Right lobe of liver (tissue), 6 donors: ENCODE data around the gene FLII. TPM values are rescaled to one million over a fixed set of nuclear protein-coding genes. Genes with fewer than 3 reads are reported as not detected.
"Not testable (repeated sequence)": the region's sequence is repeated elsewhere in the genome, so short reads cannot be mapped to it uniquely, and the experiment has no call there.

Experiments used
- ATAC-seq, 4 donors: fragments of 200-7000 bp; cut with Tn5 transposase; one replicate each; pipeline ENCODE4 v1.9.1; 2020; ENCODE audit warnings: mild to moderate bottlenecking in 4 of 4, moderate library complexity in 4 of 4
- DNase-seq, 3 donors: peaks; one replicate each; pipeline ENCODE4 v3.0.0-alpha.2; 2020
- H3K27ac ChIP-seq, 3 donors: fragments of 200-600 bp; one replicate each; pipeline ENCODE4 v1.8.0; 2022
- H3K27me3 ChIP-seq, 2 donors: fragments of 200-600 bp; one replicate each; pipeline ENCODE4 v1.8.0; 2022
- H3K36me3 ChIP-seq, 4 donors: fragments of 200-600 bp; sonication (generic) in 1 of 4; one replicate each; pipeline versions ENCODE4 v1.5.1 to v1.8.0; 2017 to 2022; ENCODE audit warnings: control low read depth in 1 of 4
- H3K4me1 ChIP-seq, 4 donors: fragments of 200-600 bp; sonication (generic) in 1 of 4; one replicate each; pipeline versions ENCODE4 v1.5.1 to v1.8.0; 2017 to 2022; ENCODE audit warnings: control low read depth in 1 of 4
- H3K4me3 ChIP-seq, 3 donors: fragments of 200-600 bp; one replicate each; pipeline ENCODE4 v1.8.0; 2022
- H3K9me3 ChIP-seq, 4 donors: fragments of 200-600 bp; sonication (generic) in 1 of 4; one replicate each; pipeline versions ENCODE4 v1.5.1 to v1.8.0; 2017 to 2022; ENCODE audit warnings: control low read depth in 1 of 4
- POLR2A ChIP-seq: fragments of 450-650 bp; IDR thresholded peaks from one replicate; pipeline ENCODE4 v1.6.1; 2017; ENCODE audit warnings: antibody characterized with exemption, mild to moderate bottlenecking
- WGBS: methylation state at CpG from one replicate; pipeline ENCODE4 v1.1.6; 2018; ENCODE audit warnings: low coverage, low lambda C conversion rate; ENCODE audit not compliant: insufficient coverage; ENCODE audit errors: missing lambda C conversion rate; 5-methylcytosine and 5-hydroxymethylcytosine counted together
- intact Hi-C, 2 donors: fragments of 100-400 bp; cut with DNase I; formaldehyde crosslinking; loops; one replicate each; pipeline versions ENCODE4 v1.11.2 to v1.14.1; 2022
- long read RNA-seq: library from polyadenylated mRNA; unstranded; transcript quantifications from one replicate; pipeline ENCODE4 v2.0.0, GENCODE V29; 2019
- total RNA-seq, 6 experiments: library from RNA; depleted of rRNA in 2 of 6; stranded (reverse); fragments of >200 nt in 2 of 6; fragmentation: NEBNext Ultra II Directional in 3 of 6; extraction: Animal tissue kit (Norgen Biotek cat#: 25700) in 3 of 6; gene quantifications; one replicate each; pipeline versions ENCODE4 v1.1.0 to v1.2.4, GENCODE V29; 2016 to 2023
- TF ChIP-seq, protein P1 (sequence below), 4 donors: fragments of 200-600 bp in 3 of 4; fragments of 450-650 bp in 1 of 4; IDR thresholded peaks; one replicate each; pipeline versions ENCODE4 v1.5.1 to v1.8.0; 2016 to 2022; ENCODE audit warnings: antibody characterized with exemption in 4 of 4, mild to moderate bottlenecking in 2 of 4
- donor health status: DM: no; HTN: yes; CAD: no.
- donor health status: DM: no; HTN: no; CAD: no.
- donor health status: DM: no; HTN: no; CAD: no.
- donor health status: DM: no; HTN: yes; CAD: no.
- donor health status: DM: no; HTN: yes; CAD: no.

FLII gene
- total RNA-seq, result 100 to 1,000 TPM in 4 of 6 experiments, 10 to 100 TPM in 2; 89.0 to 171 (median 116) TPM
- long read RNA-seq, partial matches to known transcripts, result 1 of 4 reads
- long read RNA-seq, other reads (novel, unspliced or antisense), result 3 of 4 reads

DNA sequence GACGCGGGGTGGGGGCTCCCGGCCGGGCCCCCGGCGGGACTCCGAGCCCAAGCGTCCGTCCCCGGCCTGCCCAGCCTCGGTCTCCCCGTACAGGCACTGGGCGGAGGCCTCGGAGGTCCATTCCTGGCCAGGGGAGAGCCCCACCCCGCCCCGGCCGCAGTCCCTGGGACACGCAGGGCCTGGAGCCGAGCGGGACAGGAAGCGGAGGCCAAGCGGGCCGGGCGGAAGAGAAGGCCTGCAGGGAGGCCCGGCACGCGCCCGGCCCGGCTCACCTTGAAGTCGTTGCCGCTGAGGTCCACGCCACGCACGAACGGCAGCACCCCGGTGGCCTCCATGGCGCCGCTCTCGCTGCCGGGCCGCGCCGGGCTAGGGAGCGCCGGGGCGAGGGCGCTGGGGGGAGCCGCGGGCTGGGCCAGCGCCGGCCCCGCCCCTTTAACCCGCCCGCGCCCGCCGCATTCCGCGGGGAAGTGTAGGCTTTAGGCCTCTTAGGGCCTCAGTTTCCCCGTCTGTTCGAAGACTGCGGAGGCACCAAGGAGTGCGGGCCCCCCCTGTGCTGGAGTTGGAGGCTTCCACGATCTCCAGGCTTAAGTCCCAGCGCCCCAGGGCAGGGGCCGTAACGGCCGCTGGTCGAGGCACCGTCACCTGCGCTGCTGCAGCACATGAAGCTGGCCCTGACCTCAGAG lies at the start of gene FLII:
FLII (minus strand) TSS at position 383 of the 683 bp plus-strand sequence; CDS start at position 335, 48 bp downstream.
- peak within 1 kb of the TSS; percentile 76 to 92 (median 89) for H3K27ac ChIP-seq
- TF ChIP-seq, protein P1, sequence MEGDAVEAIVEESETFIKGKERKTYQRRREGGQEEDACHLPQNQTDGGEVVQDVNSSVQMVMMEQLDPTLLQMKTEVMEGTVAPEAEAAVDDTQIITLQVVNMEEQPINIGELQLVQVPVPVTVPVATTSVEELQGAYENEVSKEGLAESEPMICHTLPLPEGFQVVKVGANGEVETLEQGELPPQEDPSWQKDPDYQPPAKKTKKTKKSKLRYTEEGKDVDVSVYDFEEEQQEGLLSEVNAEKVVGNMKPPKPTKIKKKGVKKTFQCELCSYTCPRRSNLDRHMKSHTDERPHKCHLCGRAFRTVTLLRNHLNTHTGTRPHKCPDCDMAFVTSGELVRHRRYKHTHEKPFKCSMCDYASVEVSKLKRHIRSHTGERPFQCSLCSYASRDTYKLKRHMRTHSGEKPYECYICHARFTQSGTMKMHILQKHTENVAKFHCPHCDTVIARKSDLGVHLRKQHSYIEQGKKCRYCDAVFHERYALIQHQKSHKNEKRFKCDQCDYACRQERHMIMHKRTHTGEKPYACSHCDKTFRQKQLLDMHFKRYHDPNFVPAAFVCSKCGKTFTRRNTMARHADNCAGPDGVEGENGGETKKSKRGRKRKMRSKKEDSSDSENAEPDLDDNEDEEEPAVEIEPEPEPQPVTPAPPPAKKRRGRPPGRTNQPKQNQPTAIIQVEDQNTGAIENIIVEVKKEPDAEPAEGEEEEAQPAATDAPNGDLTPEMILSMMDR (IDR thresholded peaks at IDR 0.05), result peak in 1 of 4 donors; percentile 4
- peak; percentile 71 for TF ChIP-seq POLR2A
- no peaks in the 10 kb centered on the region for H3K9me3 ChIP-seq
- intact Hi-C loops, result loop anchor here in 1 of 2 donors (10.0 kb wide), 1 partner anchor 56 kb away; the partner anchor contains the start of genes SMCR8 and TOP3A
- H3K4me3 ChIP-seq, result peak within 1 kb of the TSS; percentile 83 to 100 (median 97)
- peaks cover 0 to 30% (median 13%) of the 10 kb centered on the region in 4 donors for H3K4me1 ChIP-seq
- 0% methylated on average over 6 of the region's 71 CpGs for WGBS
- peak; percentile 70 to 76 (median 72) for DNase-seq
- peak; percentile 46 to 74 (median 60) for ATAC-seq
- H3K36me3 ChIP-seq, result peaks cover 0 to 36% (median 8%) of the 10 kb centered on the region in 4 donors
- no peaks in the 10 kb centered on the region for H3K27me3 ChIP-seq

GRCh38 chr17:18303206-18303605 lies 44.7 kb upstream of the FLII start:
- H3K4me3 ChIP-seq, H3K27ac ChIP-seq, H3K27me3 ChIP-seq, DNase-seq, H3K4me1 ChIP-seq, H3K9me3 ChIP-seq, ATAC-seq, intact Hi-C loops: not testable (repeated sequence)
- peaks cover 0 to 79% (median 30%) of the 10 kb centered on the region in 4 donors for H3K36me3 ChIP-seq
- WGBS, result 90% methylated on average over 9 of the region's 13 CpGs

DNA sequence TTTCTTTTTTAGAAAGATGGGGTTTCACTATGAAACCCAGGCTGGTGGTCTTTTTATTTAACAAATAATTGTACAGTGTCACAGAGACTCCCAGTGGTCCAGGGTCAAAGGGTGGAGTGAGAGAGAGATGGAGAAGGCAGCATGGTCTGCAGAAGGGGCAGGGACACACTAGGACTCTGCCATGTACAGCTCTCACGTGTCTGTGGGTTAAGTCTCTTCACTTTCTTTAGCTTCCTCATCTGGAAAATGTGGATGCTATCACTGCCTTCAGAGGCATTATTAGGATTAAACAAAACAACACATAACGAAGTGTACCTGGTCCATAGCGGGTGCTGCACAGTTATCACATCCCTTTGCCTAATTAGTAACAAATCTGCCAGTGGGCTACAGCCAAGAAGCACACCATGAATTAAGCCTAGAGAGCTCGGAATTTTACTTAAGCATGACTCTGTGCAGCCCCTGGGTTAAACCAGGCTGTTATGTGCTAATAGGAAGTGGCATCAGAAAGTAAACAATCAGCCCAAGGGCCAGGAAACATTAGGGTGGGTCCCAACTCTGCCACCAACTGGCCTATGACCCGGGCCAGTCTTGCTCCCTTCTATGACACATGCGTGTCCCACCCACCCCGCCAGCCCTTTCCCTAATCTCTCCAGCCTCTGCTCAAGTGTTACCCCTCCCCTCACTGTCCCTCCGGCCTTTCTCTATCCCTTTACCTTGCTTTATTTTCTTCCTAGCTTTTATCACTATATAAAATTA lies 42.4 kb upstream of the FLII start:
- intact Hi-C loops, result no loop called here
- no peak for DNase-seq
- 82% methylated on average over 6 of the region's 8 CpGs for WGBS
- Histone ChIP-seq H3K36me3 (peaks cover 0 to 58% (median 21%) of the 10 kb centered on the region in 4 donors), H3K4me1 (no peaks in the 10 kb centered on the region), H3K9me3 (no peaks in the 10 kb centered on the region), H3K27ac (no peak overlapping the region), H3K27me3 (no peaks in the 10 kb centered on the region), H3K4me3 (no peak overlapping the region)
- TF ChIP-seq, protein P1 (IDR thresholded peaks at IDR 0.05), result no peak
- no peak for TF ChIP-seq POLR2A
- peak; percentile 40 to 91 (median 73) for ATAC-seq

GRCh38 chr17:18298061-18298460 lies 39.5 kb upstream of the FLII start:
- H3K36me3 ChIP-seq, result peaks cover 0 to 41% (median 18%) of the 10 kb centered on the region in 4 donors
- H3K4me3 ChIP-seq, H3K27ac ChIP-seq, H3K27me3 ChIP-seq, H3K9me3 ChIP-seq, H3K4me1 ChIP-seq, DNase-seq, intact Hi-C loops, ATAC-seq: not testable (repeated sequence)
- WGBS, result no CpG with 5 or more reads among the region's 30 CpGs

DNA sequence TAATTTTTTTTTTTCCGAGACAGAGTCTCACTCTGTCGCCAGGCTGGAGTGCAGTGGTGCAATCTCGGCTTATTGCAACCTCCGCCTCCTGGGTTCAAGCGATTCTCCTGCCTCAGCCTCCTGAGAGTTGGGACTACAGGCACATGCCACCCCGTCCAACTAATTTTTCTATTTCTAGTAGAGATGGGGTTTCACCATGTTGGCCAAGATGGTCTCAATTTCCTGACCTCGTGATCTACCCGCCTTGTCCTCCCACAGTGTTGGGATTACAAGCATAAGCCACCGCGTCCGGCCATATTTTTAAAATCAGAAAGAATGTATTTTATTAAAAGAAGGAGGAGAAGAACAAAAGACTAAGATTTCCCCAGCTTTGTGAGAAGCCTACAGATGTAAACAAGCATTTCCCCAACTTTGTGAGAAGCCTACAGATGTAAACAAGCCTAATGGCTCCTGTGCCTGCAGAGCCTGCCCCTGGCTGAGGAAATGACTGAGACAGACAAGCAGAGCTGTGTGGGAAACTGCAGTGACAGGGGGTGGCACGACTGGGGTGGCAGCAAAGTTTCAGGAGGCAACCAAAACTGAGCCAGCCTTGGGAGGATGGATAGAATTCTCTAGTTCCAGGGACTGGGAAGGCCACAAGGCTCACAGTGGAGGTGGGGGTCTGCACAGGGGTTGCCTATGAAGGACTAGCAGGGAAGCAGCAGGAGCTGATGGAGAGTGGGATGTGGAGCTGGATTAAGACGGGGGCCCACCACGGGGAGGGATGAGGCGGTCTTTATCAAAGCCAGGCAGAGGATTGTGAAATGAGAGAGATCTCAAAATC lies 33.4 kb upstream of the FLII start:
- H3K36me3 ChIP-seq, result peaks cover 0 to 45% (median 15%) of the 10 kb centered on the region in 4 donors
- H3K27me3 ChIP-seq, result no peaks in the 10 kb centered on the region
- H3K4me1 ChIP-seq, result no peaks in the 10 kb centered on the region
- no peak for TF ChIP-seq POLR2A
- TF ChIP-seq, protein P1 (IDR thresholded peaks at IDR 0.05), result no peak
- H3K4me3 ChIP-seq, result no peak overlapping the region
- ATAC-seq (no peak), DNase-seq (no peak)
- no peaks in the 10 kb centered on the region for H3K9me3 ChIP-seq
- intact Hi-C loops, result no loop called here
- H3K27ac ChIP-seq, result no peak overlapping the region
- WGBS, result 94% methylated on average over 15 of the region's 15 CpGs
